DMS53 treated with DMSO at 0.1 percent for 48 hours (cell line): ENCODE measurements around the gene COL19A1.

Source experiments
- DNase-seq: peaks from one replicate; lab custom pipeline; 2025; ENCODE audit not compliant: unreplicated experiment; lab: John Stamatoyannopoulos, UW

The COL19A1 gene

DNA sequence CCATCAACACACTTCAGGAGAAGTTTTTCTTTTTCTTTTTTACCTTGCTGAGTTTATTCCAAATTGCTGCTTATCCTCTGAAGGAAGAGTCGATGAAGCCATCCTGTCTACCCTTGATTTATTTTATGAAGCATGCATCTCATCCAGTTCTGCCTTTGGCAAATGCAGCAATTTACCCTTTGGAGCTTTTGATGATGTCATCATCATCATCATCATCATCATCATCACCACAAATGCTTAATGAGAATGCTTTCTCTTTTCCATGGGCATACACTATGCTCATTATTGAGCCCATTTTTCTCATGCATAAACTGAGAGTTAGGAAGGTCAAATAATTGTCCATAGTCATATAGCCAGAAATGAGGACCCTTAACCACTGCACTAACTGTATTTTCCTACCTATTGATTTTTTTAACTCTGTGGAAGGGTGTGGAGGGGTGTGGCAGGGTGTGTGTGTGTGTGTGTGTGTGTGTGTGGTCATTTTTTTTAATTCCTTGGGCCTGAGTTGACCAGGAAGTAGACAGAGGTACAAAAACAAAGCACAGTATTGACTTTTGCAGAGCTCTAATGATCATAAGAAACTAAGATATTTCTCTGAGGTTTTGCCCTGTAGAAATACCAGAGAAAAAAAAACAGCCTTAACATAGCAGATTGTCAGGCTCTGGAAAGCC, 353.7 kb downstream of the COL19A1 start:
- DNase-seq: no peak

DNA sequence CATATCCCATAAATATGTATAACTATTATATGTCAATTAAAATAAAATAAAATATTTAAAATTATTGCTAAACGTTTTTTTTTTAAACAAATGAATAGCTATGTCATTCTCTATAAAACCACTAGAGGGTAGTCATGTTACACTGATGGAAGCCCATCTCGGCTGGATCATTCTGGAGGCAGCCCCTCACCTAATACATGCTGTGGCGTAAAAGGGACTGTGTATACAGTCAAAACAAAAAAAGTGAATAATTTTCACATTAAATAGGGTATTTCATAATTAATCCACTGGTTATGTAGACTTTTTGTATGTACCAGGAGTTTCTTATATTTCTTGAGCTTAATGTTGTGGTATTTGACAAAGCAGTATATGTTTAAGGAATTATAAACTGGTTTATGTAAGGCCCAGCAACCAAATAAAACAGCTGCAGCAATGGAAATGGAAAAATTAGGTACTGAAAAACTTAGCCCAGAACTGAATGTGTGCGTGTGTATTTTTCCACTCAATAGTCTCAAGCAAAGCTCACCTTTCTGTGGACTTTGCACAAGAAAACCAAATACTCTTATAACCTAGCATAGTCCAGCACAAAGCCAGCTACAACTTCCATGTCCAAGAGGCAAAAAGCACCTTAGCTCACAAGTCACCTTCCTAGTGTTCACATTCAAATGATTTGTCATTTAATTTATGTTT, 354.8 kb downstream of the COL19A1 start:
- peak; percentile 64 for DNase-seq

- no peak for DNase-seq
These were observed 355.5 kb downstream of the COL19A1 start for GRCh38 chr6:70221715-70222438.

DNA sequence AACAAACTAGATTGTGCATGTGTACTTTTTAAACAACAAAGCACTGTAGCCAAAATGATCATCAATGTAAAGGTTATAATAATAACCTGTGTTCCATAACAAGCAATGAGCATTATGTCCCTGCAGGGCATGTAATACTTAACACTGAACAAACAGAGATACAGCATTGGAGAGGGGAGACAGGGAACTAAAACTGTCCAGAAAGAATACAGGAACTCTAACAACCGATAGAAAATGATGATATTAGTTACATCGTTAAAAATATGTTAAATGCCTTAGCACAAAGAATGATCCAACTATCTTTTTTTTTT, 356.0 kb downstream of the COL19A1 start:
- DNase-seq: no peak

DNA sequence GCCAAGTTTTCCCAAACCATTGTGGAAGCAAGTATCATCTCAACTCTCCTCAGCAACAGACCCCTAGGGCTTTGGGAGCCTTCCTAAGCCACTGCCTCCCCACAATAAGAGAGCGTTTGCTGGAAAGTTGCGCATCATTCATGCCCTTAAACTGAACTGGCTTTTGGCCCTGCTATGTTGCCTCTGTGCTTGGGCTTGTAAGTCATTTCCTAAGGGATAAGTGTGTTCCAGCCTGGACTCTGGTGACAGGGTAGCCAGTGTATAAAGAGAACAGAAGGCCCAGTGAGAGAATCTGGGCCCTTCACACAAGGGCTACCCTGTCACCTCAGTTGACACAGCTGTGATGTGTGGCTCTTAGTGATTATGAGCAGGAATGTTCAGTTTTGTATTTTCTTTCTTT, 358.7 kb downstream of the COL19A1 start:
- no peak for DNase-seq

GRCh38 chr6:70231311-70231710, 365.0 kb downstream of the COL19A1 start:
- DNase-seq: no peak

DNA sequence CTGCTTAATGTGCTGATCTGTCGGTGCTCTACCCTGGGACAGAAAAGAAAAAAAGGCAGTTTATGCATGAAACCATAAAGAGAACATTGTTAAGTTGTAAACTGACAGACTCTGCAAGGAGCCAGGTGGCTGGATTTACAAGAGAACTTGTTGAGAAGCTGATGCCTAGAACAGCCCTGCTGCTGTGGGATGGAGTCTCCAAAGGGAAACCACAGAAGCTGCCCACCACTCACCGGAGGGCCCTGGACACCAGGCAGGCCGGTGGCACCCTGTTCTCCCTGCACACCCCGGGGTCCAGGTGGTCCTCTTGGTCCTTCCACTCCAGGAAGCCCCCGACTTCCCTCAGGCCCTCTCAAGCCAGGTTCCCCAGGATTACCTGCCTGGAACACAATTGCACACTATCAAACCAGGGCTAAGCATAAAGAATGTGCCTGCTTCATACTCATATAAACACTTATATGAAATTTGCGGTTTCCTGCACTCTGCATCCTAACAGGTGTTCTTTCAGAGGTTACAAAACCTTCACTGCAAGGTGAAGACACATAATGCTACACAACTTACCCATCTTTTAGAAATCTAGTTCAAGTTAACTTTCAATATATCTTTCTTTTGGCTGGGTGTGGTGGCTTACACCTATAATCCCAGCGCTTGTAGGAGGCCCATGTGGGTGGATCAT, 368.3 kb downstream of the COL19A1 start:
- no peak for DNase-seq

DNA sequence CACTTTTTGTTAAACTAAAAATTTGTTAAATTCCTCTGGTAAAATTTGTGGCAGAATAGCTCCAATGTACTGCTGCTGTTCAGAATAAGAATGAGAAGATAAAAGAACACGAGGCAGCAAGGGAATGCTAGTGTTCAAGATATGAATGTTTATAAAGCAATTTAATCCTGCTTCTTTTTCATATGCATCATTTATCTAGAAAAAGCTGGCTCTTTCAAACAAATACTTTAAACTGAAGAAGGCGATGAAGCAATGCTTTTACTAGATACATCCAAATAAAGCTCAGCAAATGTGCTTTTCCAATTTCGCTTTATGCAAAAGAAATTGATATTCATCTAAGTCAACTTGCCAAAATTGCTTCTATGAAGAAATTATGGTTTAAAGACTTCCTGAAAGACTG, 370.0 kb downstream of the COL19A1 start:
- no peak for DNase-seq

GRCh38 chr6:70241031-70241430, 374.7 kb downstream of the COL19A1 start:
- DNase-seq: peak; percentile 70

GRCh38 chr6:70241991-70242420, 375.6 kb downstream of the COL19A1 start:
- peak; percentile 71 for DNase-seq

GRCh38 chr6:70246118-70246517, 379.8 kb downstream of the COL19A1 start:
- DNase-seq: no peak

GRCh38 chr6:70252604-70253003, 386.2 kb downstream of the COL19A1 start:
- no peak for DNase-seq

DNA sequence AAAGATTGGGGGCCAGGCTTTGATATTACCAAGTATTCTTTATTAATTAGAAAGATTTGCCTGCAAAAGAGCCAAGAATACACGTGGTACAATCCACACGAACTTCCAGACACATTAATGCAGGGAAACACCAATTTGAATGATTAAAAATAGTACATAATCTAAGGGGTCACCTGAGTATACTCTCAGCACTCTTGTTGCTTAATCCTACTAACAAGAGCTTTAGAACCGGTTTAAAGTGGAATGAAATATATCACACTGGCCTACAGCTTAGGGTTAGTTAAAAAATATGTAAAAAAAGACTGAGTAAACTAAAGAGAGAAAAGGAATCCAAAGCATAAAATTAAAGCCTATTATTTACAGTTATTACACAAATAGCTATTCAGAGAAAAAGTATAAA, 387.6 kb downstream of the COL19A1 start:
- no peak for DNase-seq

DNA sequence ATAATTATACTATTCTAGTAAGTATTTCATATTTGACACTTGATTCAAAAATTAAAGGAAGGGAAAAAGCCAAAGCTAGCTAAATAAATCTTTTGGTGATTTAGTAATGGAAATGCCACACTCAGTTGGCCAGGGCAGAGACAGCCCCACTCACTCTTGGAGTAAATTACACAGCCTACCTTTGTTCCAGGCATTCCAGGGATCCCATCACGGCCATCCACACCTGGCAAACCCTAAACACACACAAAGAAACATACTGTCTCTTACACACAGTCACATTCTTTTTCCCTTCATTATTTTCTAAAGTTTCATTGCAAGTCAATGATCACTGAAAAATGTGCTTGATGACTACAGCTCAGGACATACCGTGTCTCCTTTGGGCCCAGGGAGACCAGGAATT, 388.4 kb downstream of the COL19A1 start:
- no peak for DNase-seq

GRCh38 chr6:70257768-70258273, 391.5 kb downstream of the COL19A1 start:
- DNase-seq: no peak

DNA sequence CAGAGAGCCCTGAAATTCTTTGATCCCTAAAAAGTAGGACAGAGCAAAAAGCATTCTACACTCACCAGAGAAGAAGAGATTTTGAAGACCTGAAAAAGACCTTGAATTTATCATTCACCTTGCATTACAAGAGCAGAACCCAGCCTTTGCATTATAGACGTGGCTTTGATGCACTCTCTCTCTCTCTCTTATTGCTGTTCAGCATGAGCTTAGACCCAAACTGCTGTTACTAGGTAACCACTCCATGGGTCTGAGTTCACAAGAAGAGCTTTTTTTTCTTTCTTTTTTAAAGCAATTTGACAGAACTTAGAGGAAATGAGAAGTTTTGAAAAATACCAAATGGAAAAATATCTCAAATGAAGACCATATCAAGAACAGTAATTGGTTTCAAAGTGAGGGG, 392.1 kb downstream of the COL19A1 start:
- DNase-seq: no peak
